Astrocyte (in vitro differentiated cells and primary cell): Measurements from ENCODE around the gene OSCP1. TPM values are rescaled to one million over a fixed set of nuclear protein-coding genes. Genes with fewer than 3 reads are reported as not detected.

Experiments used
- DNase-seq: peaks from one replicate; pipeline ENCODE4 v3.0.0-alpha.2; 2010; ENCODE audit warnings: low read depth
- FAIRE-seq: peaks from 2 replicates; lab custom pipeline; 2011; peaks lifted over from hg19 to GRCh38; lab: Jason Lieb, UNC
- H2AFZ ChIP-seq: 2 replicates; pipeline ENCODE4 v1.6.0; 2012; ENCODE audit warnings: low read depth, low read length, inconsistent platforms
- H3K27ac ChIP-seq: 2 replicates; pipeline ENCODE4 v1.5.1; 2011; ENCODE audit warnings: low read depth, low read length, inconsistent platforms
- H3K27me3 ChIP-seq: 2 replicates; pipeline ENCODE4 v1.6.0; 2011; ENCODE audit warnings: low read length, inconsistent platforms; ENCODE audit not compliant: insufficient read depth
- H3K36me3 ChIP-seq: 2 replicates; pipeline ENCODE4 v1.5.1; 2011; ENCODE audit warnings: low read length, inconsistent platforms; ENCODE audit not compliant: insufficient read depth
- H3K4me1 ChIP-seq: 2 replicates; pipeline ENCODE4 v1.5.1; 2011; ENCODE audit warnings: low read length, inconsistent platforms; ENCODE audit not compliant: insufficient read depth
- H3K4me2 ChIP-seq: 2 replicates; pipeline ENCODE4 v1.6.0; 2012; ENCODE audit warnings: low read length, inconsistent platforms
- H3K4me3 ChIP-seq: 2 replicates; pipeline ENCODE4 v1.5.1; 2011; ENCODE audit warnings: low read depth, mild to moderate bottlenecking, low read length, inconsistent platforms; ENCODE audit not compliant: insufficient read depth
- H3K79me2 ChIP-seq: 2 replicates; pipeline ENCODE4 v1.6.0; 2012; ENCODE audit warnings: mild to moderate bottlenecking, low read length, inconsistent platforms; ENCODE audit not compliant: insufficient read depth
- H3K9ac ChIP-seq: 2 replicates; pipeline ENCODE4 v1.6.0; 2012; ENCODE audit warnings: mild to moderate bottlenecking, low read length, inconsistent platforms
- H3K9me3 ChIP-seq: 2 replicates; pipeline ENCODE4 v1.5.1; 2012; ENCODE audit warnings: low read depth, mild to moderate bottlenecking, low read length, inconsistent platforms; ENCODE audit not compliant: insufficient read depth
- H4K20me1 ChIP-seq: 2 replicates; pipeline ENCODE4 v1.6.0; 2012; ENCODE audit warnings: low read length, inconsistent platforms; ENCODE audit not compliant: insufficient read depth
- H3K27ac Mint-ChIP-seq: one replicate; pipeline ENCODE4 v1.8.0; 2021; ENCODE audit warnings: mild to moderate bottlenecking, mixed read lengths; ENCODE audit not compliant: unreplicated experiment
- H3K27me3 Mint-ChIP-seq: one replicate; pipeline ENCODE4 v1.8.0; 2021; ENCODE audit warnings: low read depth, mixed read lengths; ENCODE audit not compliant: unreplicated experiment
- H3K36me3 Mint-ChIP-seq: one replicate; pipeline ENCODE4 v1.8.0; 2021; ENCODE audit warnings: low read depth, mixed read lengths; ENCODE audit not compliant: unreplicated experiment
- H3K4me1 Mint-ChIP-seq: one replicate; pipeline ENCODE4 v1.8.0; 2021; ENCODE audit warnings: low read depth, mixed read lengths; ENCODE audit not compliant: unreplicated experiment
- H3K4me3 Mint-ChIP-seq: one replicate; pipeline ENCODE4 v1.8.0; 2021; ENCODE audit warnings: mild to moderate bottlenecking, moderate library complexity, mixed read lengths; ENCODE audit not compliant: unreplicated experiment
- H3K9me3 Mint-ChIP-seq: one replicate; pipeline ENCODE4 v1.8.0; 2021; ENCODE audit warnings: mild to moderate bottlenecking, mixed read lengths; ENCODE audit not compliant: unreplicated experiment
- EZH2 ChIP-seq: IDR thresholded peaks from 2 replicates; pipeline ENCODE4 v1.6.1; 2012; ENCODE audit warnings: mild to moderate bottlenecking, low read length, inconsistent platforms; ENCODE audit not compliant: insufficient read depth
- total RNA-seq: library from RNA; stranded (reverse); gene quantifications from 2 replicates; pipeline ENCODE4 v1.2.1, GENCODE V29; 2021
- TF ChIP-seq, protein P1 (sequence below): IDR thresholded peaks from 2 replicates; pipeline ENCODE4 v1.5.1; 2011; ENCODE audit warnings: low read depth, mild to moderate bottlenecking, inconsistent platforms, low read length, moderate library complexity; ENCODE audit not compliant: insufficient read depth

The OSCP1 gene
- total RNA-seq, 1 donor from 2014 or later = 6.3 TPM

DNA sequence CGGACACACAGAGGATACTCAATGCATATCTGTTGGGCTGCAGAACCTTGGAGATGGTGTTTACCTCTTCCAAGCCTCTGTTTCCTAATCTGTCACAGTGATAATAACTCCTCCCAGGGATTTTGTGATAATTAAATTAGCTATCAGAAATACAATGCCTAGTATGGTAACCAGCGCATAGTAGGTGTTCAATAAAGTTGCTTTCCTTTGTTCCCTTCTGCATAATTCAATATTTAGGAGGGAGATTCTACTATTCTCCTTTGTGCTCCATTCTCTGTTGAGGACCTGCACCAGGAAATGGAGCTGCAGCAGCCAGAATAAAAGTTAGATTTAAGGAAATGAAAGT is 35.8 kb upstream of the OSCP1 start:
- H3K27me3 ChIP-seq = peaks cover 13% of the 10 kb centered on the region
- H3K4me2 ChIP-seq = no peak overlapping the region
- H3K9me3 ChIP-seq = no peaks in the 10 kb centered on the region
- H3K36me3 ChIP-seq = no peaks in the 10 kb centered on the region
- H3K9ac ChIP-seq = no peak overlapping the region
- H4K20me1 ChIP-seq = no peaks in the 10 kb centered on the region
- H3K4me3 Mint-ChIP-seq = no peak overlapping the region
- no peak overlapping the region for H2AFZ ChIP-seq
- peaks cover 10% of the 10 kb centered on the region for H3K27me3 Mint-ChIP-seq
- no peaks in the 10 kb centered on the region for H3K4me1 ChIP-seq
- H3K79me2 ChIP-seq = no peaks in the 10 kb centered on the region
- H3K4me1 Mint-ChIP-seq = peaks cover 7% of the 10 kb centered on the region
- no peak overlapping the region for H3K4me3 ChIP-seq
- no peak overlapping the region for H3K27ac Mint-ChIP-seq
- no peaks in the 10 kb centered on the region for H3K36me3 Mint-ChIP-seq
- FAIRE-seq (no peak), DNase-seq (no peak)
- no peak for TF ChIP-seq EZH2
- TF ChIP-seq, protein P1, sequence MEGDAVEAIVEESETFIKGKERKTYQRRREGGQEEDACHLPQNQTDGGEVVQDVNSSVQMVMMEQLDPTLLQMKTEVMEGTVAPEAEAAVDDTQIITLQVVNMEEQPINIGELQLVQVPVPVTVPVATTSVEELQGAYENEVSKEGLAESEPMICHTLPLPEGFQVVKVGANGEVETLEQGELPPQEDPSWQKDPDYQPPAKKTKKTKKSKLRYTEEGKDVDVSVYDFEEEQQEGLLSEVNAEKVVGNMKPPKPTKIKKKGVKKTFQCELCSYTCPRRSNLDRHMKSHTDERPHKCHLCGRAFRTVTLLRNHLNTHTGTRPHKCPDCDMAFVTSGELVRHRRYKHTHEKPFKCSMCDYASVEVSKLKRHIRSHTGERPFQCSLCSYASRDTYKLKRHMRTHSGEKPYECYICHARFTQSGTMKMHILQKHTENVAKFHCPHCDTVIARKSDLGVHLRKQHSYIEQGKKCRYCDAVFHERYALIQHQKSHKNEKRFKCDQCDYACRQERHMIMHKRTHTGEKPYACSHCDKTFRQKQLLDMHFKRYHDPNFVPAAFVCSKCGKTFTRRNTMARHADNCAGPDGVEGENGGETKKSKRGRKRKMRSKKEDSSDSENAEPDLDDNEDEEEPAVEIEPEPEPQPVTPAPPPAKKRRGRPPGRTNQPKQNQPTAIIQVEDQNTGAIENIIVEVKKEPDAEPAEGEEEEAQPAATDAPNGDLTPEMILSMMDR = no peak
- no peaks in the 10 kb centered on the region for H3K9me3 Mint-ChIP-seq
- H3K27ac ChIP-seq = no peak overlapping the region

DNA sequence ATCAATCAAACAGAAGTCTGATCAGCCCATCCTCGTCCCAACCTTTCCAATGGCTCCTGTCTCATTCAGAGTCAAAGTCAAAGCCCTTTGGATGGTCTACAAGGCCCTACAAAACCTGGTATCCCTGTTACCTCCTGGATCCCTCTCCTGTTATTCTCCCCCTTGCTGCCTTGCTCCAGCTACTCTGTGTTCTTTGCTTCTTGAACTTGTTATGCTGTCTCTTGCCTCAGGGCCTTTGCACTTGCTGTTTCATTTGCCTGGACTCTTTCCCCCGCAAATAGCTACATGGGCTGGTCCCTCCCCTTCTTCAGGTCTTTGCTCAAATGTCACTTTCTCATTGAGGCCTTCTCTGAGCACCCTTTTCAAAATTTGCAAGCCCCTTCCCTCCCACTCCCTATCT is 33.8 kb upstream of the OSCP1 start:
- DNase-seq (no peak), FAIRE-seq (no peak)
- no peak overlapping the region for H3K27ac Mint-ChIP-seq

DNA sequence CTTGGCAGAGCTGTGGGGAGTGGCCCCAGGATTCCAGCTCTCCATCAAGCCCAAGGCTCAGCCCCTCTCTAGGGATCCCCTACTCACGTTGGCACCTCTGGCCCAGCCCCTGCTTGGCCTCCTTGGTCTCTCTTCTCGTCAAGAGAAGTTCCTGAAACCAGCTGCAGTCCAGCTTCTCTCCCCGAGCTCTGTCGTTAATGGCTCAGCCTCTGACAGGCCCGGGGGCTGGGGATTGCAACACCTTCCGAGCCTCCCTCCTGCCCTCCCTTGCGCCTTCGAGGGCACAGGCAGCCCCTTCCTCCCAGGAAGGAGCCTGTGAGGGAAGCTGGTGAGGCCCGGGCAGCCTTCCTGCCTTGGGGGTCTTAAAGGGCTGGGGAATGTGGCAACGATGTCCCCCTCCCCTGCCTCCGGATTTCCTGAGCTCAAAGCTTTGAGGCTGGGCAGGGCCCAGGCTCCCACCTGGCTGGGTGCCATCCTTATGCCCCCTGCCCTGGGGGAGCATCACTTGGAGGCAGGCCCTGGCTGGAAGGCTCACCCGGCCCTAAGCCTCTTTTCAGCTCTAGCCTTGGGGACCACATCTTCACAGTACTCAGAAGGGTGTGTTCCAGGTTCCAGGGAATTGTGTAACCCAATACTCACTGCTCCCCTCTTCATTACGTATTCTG is 32.6 kb upstream of the OSCP1 start, which contains the start of gene CSF3R:
Gene CSF3R, minus strand, starts transcription at position 190 of the 665 bp plus-strand sequence. CDS start 3,417 bp downstream, outside the sequence.
- no peak within 1 kb of the TSS for H3K4me3 ChIP-seq
- H4K20me1 ChIP-seq = no peaks in the 10 kb centered on the region
- H3K4me2 ChIP-seq = no peak within 1 kb of the TSS
- H3K9me3 ChIP-seq = no peaks in the 10 kb centered on the region
- H3K27ac Mint-ChIP-seq = no peak within 1 kb of the TSS
- no peak within 1 kb of the TSS for H3K4me3 Mint-ChIP-seq
- H3K4me1 Mint-ChIP-seq = peaks cover 10% of the 10 kb centered on the region
- no peak within 1 kb of the TSS for H3K27ac ChIP-seq
- H3K36me3 Mint-ChIP-seq = no peaks in the 10 kb centered on the region
- no peaks in the 10 kb centered on the region for H3K4me1 ChIP-seq
- no peak within 1 kb of the TSS for H2AFZ ChIP-seq
- H3K79me2 ChIP-seq = no peaks in the 10 kb centered on the region
- H3K9me3 Mint-ChIP-seq = no peaks in the 10 kb centered on the region
- no peak for DNase-seq
- H3K27me3 Mint-ChIP-seq = peaks cover 27% of the 10 kb centered on the region
- H3K27me3 ChIP-seq = peaks cover 19% of the 10 kb centered on the region
- no peak for FAIRE-seq
- TF ChIP-seq EZH2 = no peak
- TF ChIP-seq, protein P1 = no peak
- H3K9ac ChIP-seq = no peak within 1 kb of the TSS
- H3K36me3 ChIP-seq = no peaks in the 10 kb centered on the region

More for the DNA sequence above, 33.8 kb upstream of the OSCP1 start:
- H3K4me2 ChIP-seq = no peak overlapping the region
- Mint-ChIP-seq H3K9me3 (no peaks in the 10 kb centered on the region), H3K36me3 (no peaks in the 10 kb centered on the region), H3K27me3 (peaks cover 23% of the 10 kb centered on the region), H3K4me1 (peaks cover 10% of the 10 kb centered on the region), H3K4me3 (no peak overlapping the region)
- peaks cover 19% of the 10 kb centered on the region for H3K27me3 ChIP-seq
- no peaks in the 10 kb centered on the region for H3K4me1 ChIP-seq
- TF ChIP-seq EZH2 = no peak
- TF ChIP-seq, protein P1 = no peak
- H3K9ac ChIP-seq = no peak overlapping the region
- H4K20me1 ChIP-seq = no peaks in the 10 kb centered on the region
- H3K36me3 ChIP-seq = no peaks in the 10 kb centered on the region
- no peaks in the 10 kb centered on the region for H3K9me3 ChIP-seq
- H3K79me2 ChIP-seq = no peaks in the 10 kb centered on the region
- no peak overlapping the region for H2AFZ ChIP-seq
- no peak overlapping the region for H3K4me3 ChIP-seq
- no peak overlapping the region for H3K27ac ChIP-seq
